Measurements from ENCODE around the gene CCNI.
"Not testable (repeated sequence)": the region's sequence is repeated elsewhere in the genome, so short reads cannot be mapped to it uniquely, and the experiment has no call there.

Gene CCNI

GRCh38 chr4:77075869-77076799 is at the start of gene CCNI:
Gene CCNI, minus strand, starts transcription at chr4:77075989. Its CDS starts 9,627 bp downstream, at chr4:77066362.
- peak; percentile 97 for DNase-seq

- no peak for DNase-seq
Observed at GRCh38 chr4:77124576-77124975, 48.8 kb upstream of the CCNI start.

DNA sequence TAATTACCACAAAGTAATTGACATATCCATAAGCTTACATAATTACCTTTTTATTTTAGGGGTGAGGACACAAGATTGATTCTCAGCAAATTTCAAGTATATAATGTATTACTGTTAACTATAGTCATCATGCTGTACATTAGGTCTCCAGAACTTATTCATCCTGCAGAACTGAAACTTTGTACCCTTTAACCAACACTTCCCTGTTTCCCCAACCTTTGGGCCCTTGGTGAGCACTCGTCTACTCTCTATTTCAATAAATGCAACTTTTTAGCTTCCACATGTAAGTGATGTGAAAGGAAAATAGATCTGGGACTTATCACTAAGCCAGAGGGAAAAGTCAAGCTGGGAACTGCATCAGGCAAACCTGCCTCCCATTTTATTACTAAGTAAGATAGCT is 47.6 kb upstream of the CCNI start:
- no peak for DNase-seq

GRCh38 chr4:77122656-77123055 is 46.9 kb upstream of the CCNI start:
- DNase-seq, result no peak

GRCh38 chr4:77121736-77122240 is 46.0 kb upstream of the CCNI start:
- DNase-seq, result no peak

- no peak for DNase-seq
Observed at GRCh38 chr4:77120886-77121508, 45.2 kb upstream of the CCNI start.

- no peak for DNase-seq
Observed at GRCh38 chr4:77117721-77118120, 41.9 kb upstream of the CCNI start.

- DNase-seq, result no peak
Observed at GRCh38 chr4:77113069-77113468, 37.3 kb upstream of the CCNI start.

- no peak for DNase-seq
Observed at GRCh38 chr4:77110730-77111129, 34.9 kb upstream of the CCNI start.

DNA sequence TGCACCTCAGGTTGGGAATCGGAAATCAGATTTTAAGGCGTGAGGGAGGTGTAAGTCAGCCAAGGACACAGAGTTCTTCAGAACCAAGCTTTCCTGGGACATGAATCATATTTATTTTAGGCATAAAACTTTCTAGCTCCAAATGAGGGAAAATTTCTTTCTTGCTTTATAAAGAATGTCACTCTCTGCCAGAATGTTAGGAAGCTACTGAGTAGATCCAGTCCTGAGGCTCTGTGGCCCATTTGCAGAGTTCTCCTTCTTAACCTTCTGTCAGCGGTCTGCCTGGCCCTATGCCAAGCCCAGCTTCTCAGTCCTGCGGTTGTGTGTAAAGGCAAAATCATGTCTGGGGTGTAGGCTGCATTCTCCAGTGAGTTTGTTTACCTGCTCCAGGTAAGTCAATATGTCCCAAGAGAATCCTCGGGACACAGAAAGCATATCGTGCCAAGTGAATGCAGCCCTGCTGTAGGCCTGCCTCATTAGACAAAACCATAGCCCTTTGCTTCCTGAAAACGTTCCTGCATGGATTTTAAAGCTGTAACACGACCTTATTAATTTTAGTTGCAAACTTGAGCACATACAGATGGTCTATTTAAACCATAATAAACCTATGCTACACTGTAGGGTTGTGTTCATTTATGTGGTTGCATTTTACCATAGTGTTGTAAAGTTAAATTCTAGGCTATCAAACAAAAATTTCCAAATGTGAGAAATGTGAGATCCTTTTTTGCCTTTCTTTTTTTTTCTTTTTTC is 29.2 kb upstream of the CCNI start:
- DNase-seq, result peak; percentile 7

DNA sequence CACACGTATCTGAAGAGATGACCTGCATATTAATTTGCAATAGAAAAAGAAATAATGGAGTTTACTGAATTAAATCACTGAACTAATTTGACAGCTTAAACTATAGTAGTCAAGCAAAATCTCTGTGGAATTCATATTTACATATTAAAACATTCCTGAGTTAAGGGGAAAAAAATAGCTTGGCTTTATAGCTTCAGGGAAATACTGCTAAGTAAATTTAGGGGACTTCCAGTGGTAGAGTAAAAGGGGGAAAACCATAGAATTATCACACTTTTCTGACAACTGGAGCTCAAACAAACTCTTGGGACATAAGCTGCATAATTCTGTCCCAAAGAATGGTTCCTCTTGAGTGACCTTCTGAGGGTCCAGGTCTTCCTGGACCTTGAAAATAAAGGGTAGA is 28.6 kb upstream of the CCNI start:
- DNase-seq, result no peak

GRCh38 chr4:77100234-77100633 is 24.4 kb upstream of the CCNI start:
- DNase-seq, result no peak

DNA sequence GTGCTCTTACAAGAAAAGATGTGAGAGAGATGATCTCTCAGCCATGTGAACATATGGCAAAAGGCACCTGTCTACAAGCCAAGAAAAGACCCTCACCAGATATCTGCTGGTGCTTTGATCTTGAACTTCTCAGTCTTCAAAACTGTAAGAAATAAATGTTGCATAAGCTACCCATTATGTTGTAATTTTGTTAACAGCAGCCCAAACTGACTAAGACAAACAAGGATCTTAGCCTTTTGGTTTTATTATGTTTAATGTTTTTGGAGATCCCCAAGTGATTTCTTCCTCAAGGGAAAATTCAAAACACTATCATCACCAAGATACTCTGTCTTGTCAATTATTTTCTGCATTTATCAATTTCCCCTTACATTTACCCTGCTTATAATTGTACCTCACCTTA is 21.8 kb upstream of the CCNI start:
- DNase-seq, result no peak

DNA sequence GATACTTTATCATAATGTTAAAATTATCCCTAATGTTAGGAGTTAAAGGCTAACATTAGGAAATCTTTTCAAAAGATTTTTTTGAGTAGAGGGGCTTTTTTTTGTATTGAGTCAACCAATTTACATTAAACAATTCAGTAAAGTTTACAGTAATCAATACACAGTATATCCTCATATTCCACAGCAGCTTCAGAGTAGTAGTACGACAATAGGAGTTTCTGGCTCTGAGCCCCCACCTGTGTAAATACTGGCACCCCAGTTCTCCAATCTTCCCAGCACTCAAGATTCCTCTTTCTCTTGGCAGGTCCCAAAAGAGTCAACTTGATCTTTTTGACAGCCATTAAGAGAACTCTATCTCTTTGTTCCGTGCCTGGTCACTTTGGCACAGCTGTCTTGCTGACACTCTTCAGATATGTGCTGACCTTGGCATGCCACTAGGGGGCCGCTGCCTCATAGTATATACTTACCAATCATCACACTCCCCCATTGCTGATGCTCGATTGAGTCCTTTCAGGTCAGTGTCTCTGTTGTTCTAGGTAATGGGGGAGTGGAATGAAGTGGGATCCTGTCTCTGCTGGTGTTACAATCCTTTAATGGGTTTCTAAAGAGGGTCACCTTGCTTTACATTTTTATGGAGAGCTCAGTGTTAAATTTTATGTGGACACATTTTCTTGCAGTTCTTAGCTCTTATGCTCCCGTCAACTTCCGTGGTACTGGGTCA is 19.5 kb upstream of the CCNI start:
- DNase-seq, result peak; percentile 69

DNA sequence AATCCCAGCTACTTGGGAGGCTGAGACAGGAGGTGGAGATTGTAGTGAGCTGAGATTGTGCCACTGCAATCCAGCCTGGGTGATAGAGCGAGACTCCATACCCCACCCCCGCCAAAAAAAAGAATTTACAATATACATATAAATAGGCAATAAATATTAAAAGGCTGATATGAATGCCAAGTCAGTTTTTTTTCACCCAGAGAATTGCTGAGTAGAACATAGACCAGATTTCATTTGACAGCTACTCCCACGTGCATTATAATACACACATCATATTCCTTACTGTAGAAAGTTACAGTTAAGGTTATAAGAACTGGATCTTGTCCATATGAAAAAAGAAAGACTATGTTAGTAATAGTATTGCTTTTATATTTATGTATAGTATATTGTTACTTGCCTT is 18.7 kb upstream of the CCNI start:
- DNase-seq, result no peak

DNA sequence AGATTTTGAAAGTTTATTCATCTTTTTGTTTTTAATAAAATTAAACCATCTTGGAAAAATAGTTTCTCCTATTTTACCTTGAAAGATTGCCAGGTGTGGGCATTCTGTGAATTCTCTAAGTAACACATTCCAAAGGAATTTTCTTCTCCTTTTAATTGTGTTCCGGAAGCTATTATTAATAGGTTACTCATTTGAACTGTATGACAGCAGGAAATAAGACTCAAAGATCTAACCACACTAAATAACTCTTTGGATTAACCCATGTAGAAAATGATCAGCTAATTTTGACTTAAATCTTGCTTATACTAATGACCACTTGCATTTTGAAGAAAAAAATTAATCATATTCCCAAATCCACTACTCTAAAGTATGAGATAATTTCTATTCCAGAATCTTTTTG is 17.6 kb upstream of the CCNI start:
- no peak for DNase-seq

- DNase-seq, result no peak
Observed at GRCh38 chr4:77092975-77093374, 17.2 kb upstream of the CCNI start.

DNA sequence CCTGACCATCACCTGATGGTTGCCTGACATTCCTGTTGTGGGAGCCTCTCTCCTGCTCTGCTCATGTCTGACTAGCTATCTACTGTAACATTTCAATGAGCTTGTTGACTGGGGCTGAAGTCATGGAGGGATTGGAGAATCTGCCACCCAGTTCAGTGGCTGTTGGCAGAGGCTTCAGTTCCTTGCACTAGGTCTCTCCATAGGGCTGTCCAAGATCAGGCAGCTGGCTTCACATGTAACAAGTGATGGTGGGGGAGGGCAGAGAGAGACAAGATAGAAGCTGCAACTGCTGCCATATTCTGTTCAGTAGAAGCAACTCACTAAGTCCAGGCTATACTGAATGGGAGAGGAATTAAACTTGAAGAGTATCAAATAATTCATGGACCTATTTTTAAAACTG is 14.1 kb upstream of the CCNI start:
- DNase-seq, result no peak

DNA sequence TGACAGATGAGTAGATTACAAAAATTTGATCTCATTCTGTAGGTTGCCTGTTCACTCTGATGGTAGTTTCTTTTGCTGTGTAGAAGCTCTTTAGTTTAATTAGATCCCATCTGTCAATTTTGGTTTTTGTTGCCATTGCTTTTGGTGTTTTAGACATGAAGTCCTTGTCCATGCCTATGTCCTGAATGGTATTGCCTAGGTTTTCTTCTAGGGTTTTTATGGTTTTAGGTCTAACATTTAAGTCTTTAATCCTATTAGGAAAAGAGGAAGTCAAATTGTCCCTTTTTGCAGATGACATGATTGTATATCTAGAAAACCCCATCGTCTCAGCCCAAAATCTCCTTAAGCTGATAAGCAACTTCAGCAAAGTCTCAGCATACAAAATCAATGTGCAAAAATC is 11.2 kb upstream of the CCNI start:
- not testable (repeated sequence) for DNase-seq

DNA sequence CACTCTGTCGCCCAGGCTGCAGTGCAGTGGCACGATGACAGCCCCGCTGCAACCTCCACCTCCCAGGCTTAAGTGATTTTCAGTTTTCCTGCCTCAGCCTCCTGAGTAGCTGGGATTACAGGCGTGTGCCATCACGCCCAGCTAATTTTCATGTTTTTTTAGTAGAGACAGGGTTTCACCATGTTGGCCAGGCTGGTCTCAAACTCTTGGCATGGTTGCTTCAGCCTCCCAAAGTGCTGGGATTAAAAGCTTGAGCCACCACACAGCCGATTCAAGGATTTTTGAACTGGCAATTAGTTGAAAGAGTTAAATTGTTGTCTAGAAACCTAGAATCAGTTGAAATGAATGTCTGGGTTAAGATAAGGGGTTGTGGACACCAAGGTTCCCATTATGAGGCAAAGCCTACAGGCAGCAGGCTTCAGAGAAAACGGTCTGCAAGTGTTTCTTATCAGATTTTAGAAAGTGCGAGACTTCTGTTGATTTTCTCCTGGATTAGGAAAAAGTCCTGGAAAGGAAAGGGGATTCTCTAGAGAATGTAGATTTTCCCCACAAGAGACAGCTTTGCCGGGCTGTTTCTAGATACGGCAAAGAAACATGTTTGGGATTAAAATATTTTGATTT is 8.3 kb upstream of the CCNI start:
- no peak for DNase-seq

DNA sequence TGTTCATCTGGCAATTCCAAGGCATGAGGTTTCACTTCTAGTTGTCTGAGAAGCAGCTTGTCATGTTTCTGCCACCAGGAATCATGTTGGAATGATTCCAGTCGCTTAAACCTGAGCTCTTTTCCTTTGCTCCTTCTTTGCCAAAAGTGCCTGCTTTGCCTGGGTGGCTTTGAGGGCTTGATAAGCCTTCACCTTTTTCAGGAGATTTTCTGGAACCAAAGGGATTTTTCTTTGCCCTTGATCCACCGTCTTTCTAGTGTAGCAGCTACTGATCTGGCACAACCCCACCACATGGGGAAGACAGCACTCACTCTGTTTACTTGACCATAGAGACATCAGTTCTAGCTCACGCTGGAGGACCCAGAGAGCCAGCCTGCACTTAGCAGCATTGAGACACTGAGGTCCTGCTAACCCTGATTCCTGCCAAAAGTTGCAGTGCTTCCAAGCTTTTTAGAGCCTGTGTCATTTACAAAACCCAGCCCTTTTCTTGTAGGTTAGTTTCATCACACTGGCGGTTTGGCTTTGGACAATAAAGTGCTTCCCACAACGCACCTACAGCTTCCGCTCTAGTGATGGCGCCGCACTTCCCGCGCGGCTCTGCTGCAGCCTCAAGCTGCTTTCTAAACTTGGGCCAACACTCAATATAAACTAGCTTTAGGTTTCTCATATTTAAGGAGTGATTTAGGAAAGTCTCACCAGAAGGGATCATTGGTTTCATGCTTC is 7.3 kb upstream of the CCNI start:
- DNase-seq, result no peak

GRCh38 chr4:77080806-77081205 is 5.0 kb upstream of the CCNI start:
- DNase-seq, result not testable (repeated sequence)

All from NCI-H1092 treated with DMSO at 0.1 percent for 48 hours (cell line).